Measurements from ENCODE around the gene SNTN.
"Not testable (repeated sequence)": the region's sequence is repeated elsewhere in the genome, so short reads cannot be mapped to it uniquely, and the experiment has no call there.

The SNTN gene
- long read RNA-seq, donor 1 = 0 reads
- long read RNA-seq, donor 2 = 0 reads
- long read RNA-seq, donor 3 = 0 reads
- long read RNA-seq, donor 4 = 0 reads
- long read RNA-seq, donor 5 = 0 reads
- long read RNA-seq, donor 6 = 0 reads
- long read RNA-seq, donor 7 = 0 reads
- long read RNA-seq, donor 8 = 0 reads

DNA sequence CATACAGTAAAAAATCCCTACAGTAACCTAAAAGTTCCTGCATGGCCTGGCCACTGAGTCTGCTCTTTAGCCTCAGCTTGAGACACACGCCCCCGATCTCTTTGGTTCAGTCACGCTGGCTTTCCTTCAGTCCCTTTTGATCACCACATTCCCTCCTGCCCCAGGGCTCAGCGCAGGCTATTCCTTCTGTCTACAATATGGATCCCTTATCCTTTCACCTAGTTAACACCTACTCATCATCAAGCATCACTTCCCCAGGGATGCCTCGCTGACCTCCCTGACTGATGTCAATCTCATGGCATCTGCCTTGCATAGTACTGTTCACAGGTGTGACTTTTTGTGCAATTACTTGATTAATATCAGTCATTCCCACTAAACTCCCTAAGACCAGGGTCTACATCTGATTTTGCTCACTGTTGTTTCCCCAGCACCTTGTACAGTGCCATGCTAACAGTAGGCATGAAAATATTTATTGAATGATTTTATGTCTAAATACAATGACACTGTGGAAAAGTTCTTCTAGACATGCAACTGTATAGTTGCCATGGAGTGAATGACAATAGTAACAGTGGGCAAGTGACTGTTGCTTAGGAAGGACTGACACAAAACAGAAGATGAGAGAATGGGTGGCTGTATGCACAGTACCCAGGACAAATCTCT, at the start of gene SNTN:
TSS of gene SNTN (plus strand) at position 610 of the 660 bp plus-strand sequence. CDS start at position 623, 13 bp downstream.
- DNase-seq = no peak

DNA sequence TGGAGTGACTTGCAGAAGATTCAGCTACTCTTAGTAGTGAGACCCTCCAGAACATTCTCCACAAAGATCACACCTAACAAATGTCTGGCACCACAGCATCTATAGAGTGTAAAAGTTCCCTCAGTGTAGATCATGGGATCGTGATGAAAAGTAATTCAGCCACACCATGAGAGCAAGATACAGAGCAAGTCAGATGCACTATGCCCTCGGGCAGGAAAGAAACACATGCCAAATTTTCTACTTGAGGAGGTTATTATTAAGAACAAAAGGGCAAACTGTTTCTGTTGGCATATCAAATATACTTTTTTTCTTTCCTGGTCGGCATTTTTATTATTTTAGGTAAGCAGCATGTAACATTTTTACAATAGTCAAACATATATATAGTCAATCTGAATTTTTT, 44.8 kb upstream of the SNTN start:
- no peak for DNase-seq

DNA sequence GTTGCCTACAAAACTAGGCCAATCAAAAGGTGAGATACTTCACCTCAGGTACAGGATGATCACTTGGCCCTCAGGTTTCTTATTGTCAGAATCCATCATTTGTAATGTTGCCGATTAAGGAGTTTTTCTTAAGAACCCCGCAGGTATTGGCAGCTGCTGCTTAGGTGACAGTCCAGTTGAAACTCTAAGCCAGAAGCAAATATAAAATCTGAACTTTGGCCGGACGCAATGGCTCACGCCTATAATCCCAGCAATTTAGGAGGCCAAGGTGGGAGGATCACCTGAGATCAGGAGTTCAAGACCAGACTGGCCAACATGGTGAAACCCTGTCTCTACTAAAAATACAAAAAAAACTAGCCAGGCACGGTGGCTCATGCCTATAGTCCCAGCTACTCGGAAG, 43.1 kb upstream of the SNTN start:
- DNase-seq = no peak

DNA sequence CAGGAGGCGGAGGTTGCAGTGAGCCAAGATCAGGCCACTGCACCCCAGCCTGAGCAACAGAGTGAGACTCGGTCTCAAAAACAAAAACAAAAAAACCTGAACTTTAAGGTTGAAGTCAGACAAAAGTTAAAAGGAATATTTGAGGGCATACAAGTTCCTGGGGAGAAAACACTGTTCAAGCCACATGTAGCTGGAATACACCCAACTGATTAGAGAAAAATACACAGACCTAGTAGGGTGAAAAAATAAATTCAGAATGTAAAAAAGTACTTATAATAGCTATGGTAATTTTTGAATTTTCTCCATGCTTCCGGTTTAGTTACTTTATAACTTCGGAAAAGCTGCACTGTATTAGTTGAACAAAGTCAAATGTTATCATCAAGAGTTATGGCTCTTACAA, 42.6 kb upstream of the SNTN start:
- no peak for DNase-seq

DNA sequence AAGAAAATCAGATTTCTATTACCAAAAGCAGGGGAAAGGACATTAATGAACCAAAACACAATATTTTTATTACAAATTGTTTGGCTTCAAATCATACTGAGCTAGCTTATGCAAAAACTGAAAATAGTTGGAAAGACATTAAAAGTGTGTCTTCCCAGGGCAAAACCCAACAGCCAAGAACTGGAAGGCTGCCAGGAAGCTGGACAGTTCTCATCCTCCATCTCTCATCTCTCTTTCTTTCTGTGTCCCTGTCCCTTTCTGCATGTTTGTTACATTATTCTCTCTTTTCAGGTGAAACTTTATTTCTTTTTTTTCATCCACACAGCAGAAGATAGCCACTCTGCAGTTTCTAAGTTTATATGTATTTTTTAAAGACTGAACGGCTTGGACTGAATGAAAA, 41.1 kb upstream of the SNTN start:
- no peak for DNase-seq

DNA sequence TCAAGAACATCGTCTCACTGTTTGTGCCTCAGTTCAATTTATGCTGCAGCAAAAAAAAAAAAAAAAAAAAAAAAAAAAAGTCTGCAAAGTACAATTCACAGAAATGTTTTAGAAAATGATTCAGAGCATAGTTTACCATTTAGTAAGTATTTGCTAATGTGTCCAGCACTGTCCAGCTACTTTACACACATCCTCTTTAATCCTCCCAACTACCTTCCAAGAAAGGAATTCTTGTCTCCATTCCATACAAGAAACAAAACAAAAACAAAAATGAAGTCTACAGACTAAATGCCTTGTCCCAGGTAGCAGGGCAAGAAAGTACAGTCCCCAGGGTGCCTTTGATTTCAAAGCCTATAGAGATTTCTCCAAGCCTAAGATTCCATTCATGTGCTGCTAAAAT, 38.9 kb upstream of the SNTN start:
- DNase-seq = no peak

DNA sequence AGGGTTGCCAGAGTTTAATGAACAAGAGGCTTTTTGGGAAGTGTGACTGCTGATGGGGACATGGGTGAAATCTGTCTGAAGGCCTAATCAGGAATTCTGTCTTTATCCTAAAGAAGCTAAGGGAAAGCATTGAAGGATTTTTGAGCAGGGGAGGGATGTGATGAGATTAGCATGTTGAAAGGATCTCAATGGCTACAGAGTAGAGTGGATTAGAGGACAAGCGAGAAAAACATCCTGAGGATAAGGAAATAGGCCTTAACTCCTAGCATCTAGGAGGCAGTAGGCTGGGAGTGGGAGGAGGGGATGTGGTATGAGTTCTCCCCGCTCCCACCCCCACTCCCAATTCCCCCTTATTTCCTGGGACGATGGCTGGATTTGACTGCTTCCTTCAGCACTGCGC, 35.1 kb upstream of the SNTN start:
- DNase-seq = no peak

DNA sequence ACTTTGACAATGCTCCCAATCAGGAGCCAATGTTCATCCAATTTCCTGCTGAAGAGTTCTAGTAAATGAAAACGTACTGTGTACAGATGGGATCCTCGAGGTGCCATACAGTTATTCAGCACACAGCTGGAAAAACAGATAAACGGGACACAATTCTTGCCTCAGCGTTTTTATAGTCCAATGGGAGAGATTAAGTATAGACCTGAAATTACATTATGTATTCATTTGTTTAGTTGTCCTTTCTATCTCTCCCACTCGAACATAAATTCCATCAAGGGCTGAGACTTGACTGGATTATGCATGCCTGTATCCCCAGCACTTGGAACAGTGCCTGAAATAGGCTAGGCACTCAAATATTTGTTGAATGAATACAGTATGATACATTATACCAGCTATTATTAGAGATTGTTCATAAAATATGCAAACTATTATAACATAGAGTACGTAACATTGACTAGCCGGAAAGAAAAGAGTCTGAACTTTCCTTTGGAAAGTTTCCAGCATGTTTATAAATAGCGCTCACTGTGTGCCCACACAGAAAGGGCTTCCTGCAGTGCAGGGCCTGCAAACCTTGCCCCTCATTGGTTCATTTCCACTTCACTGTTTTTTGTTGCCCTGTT, 27.4 kb upstream of the SNTN start:
- no peak for DNase-seq

DNA sequence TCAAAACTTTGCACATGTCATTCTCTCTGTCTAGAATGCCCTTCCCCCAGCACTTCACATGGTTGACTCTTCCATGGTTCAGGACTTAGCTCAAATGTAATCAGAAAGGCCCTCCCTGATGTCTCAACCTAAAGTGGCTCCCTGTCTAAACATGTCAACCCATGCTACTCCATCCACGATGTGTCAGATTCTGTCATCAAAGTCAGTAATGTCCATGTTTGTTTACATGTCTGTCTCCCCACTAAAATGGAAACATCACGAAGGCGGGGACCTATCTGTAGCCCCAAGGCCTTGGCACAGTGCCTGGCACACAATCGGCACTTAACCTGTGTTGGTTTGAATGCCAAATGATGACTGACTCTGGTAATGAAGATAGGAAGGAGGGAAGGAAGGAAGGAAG, 20.8 kb upstream of the SNTN start:
- DNase-seq = no peak

DNA sequence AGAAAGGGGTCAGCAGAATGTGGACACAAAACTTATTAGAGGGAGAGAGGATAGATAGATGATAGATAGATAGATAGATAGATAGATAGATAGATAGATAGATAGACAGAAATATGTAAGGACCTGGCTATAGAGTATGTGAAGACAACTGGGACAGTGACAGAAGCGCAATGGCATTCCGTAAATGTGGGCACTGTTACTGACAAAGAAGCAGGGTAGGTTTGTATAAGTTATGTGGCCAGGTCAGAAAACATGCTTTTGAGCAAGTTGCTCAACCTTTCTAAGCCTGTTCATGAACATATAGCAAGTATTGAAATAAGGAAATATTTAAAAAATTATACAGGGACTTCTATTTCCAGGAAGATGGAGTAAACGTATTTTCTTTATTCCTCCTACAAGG, 17.3 kb upstream of the SNTN start:
- no peak for DNase-seq

DNA sequence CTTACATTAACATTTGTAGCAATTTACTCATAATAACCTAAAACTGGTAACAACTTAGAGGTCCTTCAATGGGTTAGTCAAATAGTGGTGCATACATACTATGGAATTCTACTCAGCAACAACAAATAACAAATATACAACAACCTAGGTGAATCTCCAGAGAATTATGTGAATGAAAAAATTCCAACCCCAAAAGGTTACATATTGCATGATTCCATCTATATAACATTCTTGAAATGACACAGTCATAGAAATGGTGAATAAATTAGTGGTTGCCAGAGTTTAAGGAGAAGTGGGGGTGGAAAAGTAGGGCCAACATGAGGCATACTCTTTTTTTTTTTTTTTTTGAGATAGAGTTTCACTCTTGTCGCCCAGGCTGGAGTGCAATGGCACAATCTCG, 12.7 kb upstream of the SNTN start:
- DNase-seq = no peak

DNA sequence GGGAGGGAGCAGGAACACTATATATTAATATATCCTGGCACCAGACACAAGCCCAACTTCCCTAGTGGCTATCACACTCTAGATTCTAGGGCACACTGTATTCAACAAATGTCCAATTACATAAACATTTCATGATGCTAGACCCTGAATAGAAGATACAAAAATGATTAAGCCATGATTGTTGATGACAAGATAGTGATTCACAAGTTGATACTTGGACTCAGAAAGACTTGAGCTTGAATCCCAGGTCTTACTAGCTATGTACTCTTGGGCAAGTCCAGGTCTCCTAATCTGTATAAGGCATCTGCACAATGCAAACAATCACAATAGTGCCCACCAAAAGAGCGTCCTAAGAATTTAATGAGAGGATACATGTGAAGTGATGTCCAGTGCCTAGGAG, 10.0 kb upstream of the SNTN start:
- DNase-seq = no peak

DNA sequence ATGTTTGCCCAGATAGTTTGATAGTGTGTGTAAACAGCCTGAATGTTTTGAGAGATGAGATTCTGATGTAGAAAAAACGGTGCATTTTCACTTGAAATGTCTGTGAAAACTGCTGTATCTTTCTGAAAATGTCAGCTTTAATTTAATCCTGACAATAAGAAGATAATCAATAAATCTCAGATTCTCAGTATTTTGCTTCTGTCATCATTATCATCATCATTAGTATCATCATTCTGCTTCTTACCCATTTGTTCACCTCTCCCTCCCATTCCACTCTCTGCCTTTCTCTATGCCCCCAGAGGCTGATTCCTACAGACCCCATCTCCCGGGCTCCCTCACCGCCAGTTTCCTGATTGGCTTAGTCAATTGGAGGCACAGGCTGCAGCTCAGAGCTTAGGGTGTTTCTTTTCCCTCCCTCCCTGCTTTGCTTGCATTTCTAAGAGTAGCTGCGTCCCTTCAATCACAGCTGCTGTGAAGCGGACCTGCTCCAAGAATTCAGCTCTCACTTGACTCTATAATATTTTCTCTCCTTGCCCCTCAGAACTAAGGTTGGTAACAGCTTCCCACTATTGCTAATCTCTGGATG, 8.2 kb upstream of the SNTN start:
- no peak for DNase-seq

DNA sequence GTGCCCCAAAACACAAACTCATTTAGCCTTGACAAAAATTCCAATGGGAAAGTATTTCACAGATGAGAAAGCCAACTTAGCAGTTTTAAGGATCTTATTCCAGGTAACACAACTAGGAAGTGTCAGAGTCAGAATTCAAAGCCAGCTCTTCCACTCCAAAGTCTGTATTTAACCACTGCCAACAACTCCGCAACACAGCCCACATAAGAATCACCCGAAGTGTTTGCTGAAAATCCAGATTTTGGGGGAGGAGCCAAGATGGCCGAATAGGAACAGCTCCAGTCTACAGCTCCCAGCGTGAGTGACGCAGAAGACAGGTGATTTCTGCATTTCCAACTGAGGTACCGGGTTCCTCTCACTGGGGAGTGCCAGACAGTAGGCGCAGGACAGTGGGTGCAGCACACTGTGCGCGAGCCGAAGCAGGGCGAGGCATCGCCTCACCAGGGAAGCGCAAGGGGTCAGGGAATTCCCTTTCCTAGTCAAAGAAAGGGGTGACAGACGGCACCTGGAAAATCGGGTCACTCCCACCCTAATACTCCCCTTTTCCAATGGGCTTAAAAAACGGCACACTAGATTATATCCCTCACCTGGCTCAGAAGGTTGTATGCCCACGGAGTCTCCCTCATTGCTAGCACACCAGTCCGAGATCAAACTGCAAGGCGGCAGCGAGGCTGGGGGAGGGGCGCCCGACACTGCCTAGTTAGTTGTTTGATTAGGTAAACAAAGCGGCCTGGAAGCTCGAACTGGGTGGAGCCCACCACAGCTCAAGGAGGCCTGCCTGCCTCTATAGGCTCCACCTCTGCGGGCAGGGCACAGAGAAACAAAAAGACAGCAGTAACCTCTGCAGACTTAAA, 7.3 kb upstream of the SNTN start:
- not testable (repeated sequence) for DNase-seq

DNA sequence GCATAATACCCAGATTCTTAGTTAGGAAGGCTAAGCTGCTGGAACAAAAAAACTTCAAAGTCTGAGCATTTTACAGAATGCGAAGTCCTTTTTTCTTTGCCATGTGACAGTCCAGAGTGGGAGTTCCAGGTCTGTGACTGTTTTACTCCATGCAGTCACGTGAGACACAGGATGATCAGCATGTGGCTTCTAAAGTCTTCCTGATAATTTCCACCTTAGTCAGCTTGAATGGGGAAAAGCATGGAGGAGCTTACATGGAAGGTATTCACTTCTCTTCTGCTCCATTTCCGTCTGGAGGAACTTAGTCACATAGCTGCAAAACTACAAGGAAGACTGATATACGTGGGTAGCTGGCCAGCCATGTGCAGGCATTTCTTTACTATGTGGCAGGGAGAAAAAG, 1.7 kb downstream of the SNTN start:
- DNase-seq = no peak

DNA sequence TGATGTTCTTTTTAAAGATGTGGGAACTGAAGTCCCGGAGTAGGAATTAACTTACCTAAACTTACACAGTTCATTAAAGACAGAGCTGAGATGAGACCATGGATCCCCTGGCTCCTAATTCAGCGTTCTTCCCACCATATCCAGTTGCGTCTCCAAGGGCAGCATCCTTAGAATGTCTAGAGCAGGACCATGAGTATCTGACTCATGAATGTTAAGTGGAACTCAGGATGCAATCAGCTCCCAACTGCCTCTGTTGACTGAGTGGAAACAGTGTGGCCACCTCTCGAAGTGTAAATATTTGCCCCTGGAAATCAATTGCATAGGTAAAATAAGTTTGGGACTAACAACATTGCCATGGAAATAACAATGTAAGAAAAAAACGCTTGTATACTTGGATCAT, 2.5 kb downstream of the SNTN start:
- DNase-seq = no peak

DNA sequence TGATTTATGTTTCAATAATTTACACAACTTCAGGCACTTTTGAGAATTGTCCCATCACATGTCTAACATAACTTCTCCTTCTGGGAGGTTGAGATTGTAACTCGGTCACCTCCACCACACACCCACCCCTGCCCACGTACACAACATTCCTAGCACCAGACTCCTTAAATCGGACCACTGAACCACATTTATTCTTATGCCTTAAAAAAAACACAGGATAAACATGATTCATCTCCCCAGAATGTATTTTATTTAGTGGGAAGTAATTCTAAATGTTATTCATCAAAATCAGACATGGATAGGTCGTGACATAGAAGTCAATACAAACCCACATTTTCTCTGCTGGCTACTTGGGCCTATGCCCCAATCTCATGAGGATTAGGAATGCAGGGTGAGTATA, 3.0 kb downstream of the SNTN start:
- DNase-seq = no peak

DNA sequence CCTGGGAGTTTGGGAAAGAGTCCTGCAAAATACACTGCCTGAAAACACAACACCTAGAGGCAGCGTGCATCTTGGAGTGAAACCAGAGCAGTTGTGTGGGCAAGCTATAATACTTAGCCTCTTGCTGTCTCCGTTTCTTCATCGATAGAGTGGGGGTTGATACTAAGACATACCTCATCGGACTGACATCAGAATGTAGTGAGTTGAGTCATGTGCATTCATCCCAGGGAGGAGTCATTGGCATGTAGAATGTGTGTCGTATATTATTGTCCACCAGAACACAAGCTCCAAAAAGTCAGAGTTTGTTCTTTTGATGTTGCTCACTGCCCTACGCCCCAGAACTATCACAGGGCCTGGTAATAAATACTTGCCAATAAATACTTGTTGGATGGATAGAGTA, 4.3 kb downstream of the SNTN start:
- DNase-seq = no peak

DNA sequence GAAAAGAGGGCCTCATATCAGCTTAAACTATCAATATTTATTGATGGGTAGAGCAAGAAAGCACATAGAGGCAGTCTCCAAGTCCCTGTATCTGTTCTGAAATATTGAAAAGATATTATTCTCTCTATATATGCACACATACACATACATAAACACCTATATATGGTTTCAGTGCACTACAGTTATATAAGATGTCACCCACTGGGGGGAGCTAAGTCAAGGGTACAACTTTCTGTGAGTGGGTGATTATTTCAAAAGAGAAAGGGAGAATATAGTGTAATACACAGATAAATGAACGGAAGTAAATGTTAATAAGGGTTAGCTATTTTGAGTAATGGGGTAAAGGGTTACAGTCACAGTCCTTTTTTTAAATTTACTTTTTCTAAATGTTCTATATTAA, 8.8 kb downstream of the SNTN start:
- no peak for DNase-seq

DNA sequence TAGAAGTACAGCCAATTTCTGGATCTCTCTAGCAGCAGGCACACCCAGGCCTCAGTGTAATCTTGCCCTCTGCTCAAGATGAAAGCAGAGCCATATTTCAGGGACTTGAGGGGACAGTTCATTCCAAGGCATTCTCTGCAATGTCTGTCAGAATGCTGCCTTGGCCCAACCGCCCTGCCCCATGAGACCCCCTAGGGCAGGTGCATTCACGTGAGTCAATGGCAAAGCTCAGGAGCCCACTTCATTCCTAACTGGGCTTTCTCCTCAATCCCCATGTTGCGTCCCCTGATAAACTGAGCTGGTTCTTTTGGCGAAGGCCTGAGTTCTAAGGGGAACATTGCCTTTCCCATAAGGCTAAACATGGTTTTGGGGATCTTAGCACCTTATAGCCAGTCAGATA, 9.5 kb downstream of the SNTN start:
- no peak for DNase-seq

DNA sequence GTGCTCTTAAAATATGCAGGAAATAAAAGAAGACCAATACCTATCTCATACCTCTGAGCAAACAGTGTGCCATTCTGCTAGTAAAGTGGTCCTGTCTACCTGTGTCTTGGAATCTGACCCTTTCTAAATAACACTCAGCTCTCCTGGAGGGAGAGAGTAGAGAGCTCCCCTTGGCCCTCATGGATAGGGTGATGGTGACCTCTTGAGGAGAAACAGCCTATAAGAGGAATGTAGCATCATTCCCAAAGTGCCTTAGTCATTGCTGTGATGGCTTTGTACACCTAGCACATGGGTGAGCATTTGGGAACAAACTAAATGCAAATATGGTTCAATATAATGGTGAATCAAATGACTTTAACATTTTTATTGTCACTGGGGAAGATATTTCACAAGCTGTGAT, 10.0 kb downstream of the SNTN start:
- no peak for DNase-seq

DNA sequence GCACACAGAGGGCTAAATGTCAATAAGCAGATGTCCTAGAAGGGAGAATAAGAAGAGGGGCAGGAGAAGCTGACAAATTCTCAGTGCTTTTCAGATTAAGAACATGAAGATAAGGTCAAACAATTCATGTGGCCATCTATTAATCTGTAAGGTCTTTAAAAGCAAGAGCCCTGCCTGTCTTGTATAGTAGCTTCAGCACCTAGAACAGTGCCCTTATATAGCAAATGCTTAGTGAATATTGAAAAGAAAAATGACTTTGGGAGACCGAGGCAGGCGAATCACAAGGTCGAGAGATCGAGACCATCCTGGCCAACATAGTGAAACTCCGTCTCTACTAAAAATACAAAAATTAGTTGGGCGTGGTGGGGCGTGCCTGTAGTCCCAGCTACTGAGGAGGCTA, 18.1 kb downstream of the SNTN start:
- no peak for DNase-seq

DNA sequence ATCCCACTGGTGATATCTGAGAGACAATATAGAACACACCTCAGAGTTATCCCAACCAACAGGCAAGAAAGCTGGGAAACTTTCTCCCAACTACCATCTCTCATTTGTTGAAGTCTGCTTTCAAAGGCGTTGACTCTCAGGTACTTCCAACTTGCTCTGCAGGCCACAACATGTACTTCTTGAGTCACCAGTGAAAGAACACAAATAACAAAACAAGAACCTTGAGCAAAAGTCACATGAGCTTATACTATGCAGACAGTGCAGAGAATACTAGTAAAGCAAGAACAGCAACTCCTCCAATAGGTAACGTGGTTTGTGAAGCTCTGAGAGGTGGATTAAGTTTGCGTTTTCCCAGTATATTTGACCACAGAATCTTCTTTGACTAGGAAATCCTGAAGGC, 20.6 kb downstream of the SNTN start:
- no peak for DNase-seq

Measured in right kidney (tissue), 9 donors.